SK-N-SH (cell line): ENCODE data around the gene NEURL3. TPM values are rescaled to one million over a fixed set of nuclear protein-coding genes. Genes with fewer than 3 reads are reported as not detected.

ENCODE experiments used
- CTCF ChIA-PET: fragments of 300-600, 350-600 bp; formaldehyde crosslinking; extraction: SDS; loops from one replicate; lab custom pipeline; 2021; lab: Yijun Ruan, JAX
- POLR2A ChIA-PET: fragments of 350-600 bp; sonication (Branson Sonifier 250); formaldehyde crosslinking; extraction: SDS; loops from one replicate; lab custom pipeline; 2020; ENCODE audit warnings: antibody characterized with exemption, inconsistent platforms; lab: Yijun Ruan, JAX
- DNase-seq: peaks from one replicate; pipeline ENCODE4 v3.0.0; 2012
- H2AFZ ChIP-seq: fragments of 200-600 bp; sonication (generic); 2 replicates; pipeline ENCODE4 v1.8.1; 2016; ENCODE audit warnings: antibody characterized with exemption, mild to moderate bottlenecking, low read depth
- H3F3A ChIP-seq: fragments of 200-600 bp; sonication (generic); replicated peaks from 2 replicates; pipeline ENCODE3; 2016; ENCODE audit warnings: antibody characterized with exemption, mild to moderate bottlenecking; ENCODE audit not compliant: insufficient read depth
- H3K27ac ChIP-seq, 2 experiments: fragments of 200-500 bp in 1 of 2; fragments of 200-600 bp in 1 of 2; sonication (Bioruptor generic) in 1 of 2; sonication (generic), shearing (Covaris generic) in 1 of 2; 2 replicates each; pipeline versions ENCODE4 v1.5.1 to v1.6.1; 2014 to 2016; ENCODE audit warnings: low read depth in 2 of 2, inconsistent platforms in 1 of 2, low read length in 1 of 2, mild to moderate bottlenecking in 1 of 2, mixed read lengths in 1 of 2
- H3K27me3 ChIP-seq: fragments of 200-600 bp; sonication (generic), shearing (Covaris generic); 2 replicates; pipeline ENCODE4 v1.6.1; 2016; ENCODE audit warnings: mixed run types; ENCODE audit not compliant: insufficient read depth
- H3K36me3 ChIP-seq, 2 experiments: fragments of 200-500 bp in 1 of 2; fragments of 200-600 bp in 1 of 2; sonication (Bioruptor generic) in 1 of 2; sonication (generic) in 1 of 2; replicated peaks in 1 of 2; 2 replicates each; pipeline versions ENCODE3 to v1.5.1; 2014 to 2016; ENCODE audit warnings: low read length in 1 of 2, mild to moderate bottlenecking in 1 of 2; ENCODE audit not compliant: insufficient read depth in 2 of 2, control insufficient read depth in 1 of 2
- H3K4me1 ChIP-seq, 2 experiments: fragments of 200-500 bp in 1 of 2; fragments of 200-600 bp in 1 of 2; sonication (Bioruptor generic) in 1 of 2; sonication (generic), shearing (Covaris generic) in 1 of 2; 2 replicates each; pipeline versions ENCODE4 v1.5.1 to v1.6.1; 2014 to 2016; ENCODE audit warnings: low read depth in 1 of 2, low read length in 1 of 2, mixed run types in 1 of 2; ENCODE audit not compliant: insufficient read depth in 2 of 2, control insufficient read depth in 1 of 2
- H3K4me2 ChIP-seq: fragments of 200-600 bp; sonication (generic), shearing (Covaris generic); 2 replicates; pipeline ENCODE4 v1.6.1; 2017; ENCODE audit warnings: mixed run types
- H3K4me3 ChIP-seq, 2 experiments: fragments of 200-500 bp in 1 of 2; fragments of 200-600 bp in 1 of 2; sonication (Bioruptor generic) in 1 of 2; sonication (generic), shearing (Covaris generic) in 1 of 2; 2 replicates each; pipeline versions ENCODE4 v1.5.1 to v1.8.1; 2014 to 2016; ENCODE audit warnings: low read depth in 2 of 2, inconsistent platforms in 1 of 2, low read length in 1 of 2, mild to moderate bottlenecking in 1 of 2, mixed read lengths in 1 of 2, moderate library complexity in 1 of 2
- H3K79me2 ChIP-seq: fragments of 200-600 bp; sonication (generic); 2 replicates; pipeline ENCODE4 v1.8.1; 2017; ENCODE audit warnings: mild to moderate bottlenecking; ENCODE audit not compliant: insufficient read depth
- H3K9ac ChIP-seq: fragments of 200-600 bp; sonication (generic); 2 replicates; pipeline ENCODE4 v1.6.1; 2017; ENCODE audit warnings: mixed run types
- H3K9me2 ChIP-seq: fragments of 200-600 bp; sonication (generic); 2 replicates; pipeline ENCODE4 v1.6.1; 2017; ENCODE audit warnings: mixed run types
- H3K9me3 ChIP-seq: fragments of 200-600 bp; sonication (generic); 2 replicates; pipeline ENCODE4 v1.6.1; 2017; ENCODE audit warnings: mixed run types, mild to moderate bottlenecking, moderate library complexity
- H4K20me1 ChIP-seq: fragments of 200-600 bp; sonication (generic); 2 replicates; pipeline ENCODE4 v1.6.1; 2017; ENCODE audit warnings: mild to moderate bottlenecking, mixed run types; ENCODE audit not compliant: insufficient read depth
- CTCF ChIP-seq: fragments of 200-600 bp; sonication (generic); IDR thresholded peaks from 2 replicates; pipeline ENCODE4 v1.6.1; 2017; ENCODE audit warnings: antibody characterized with exemption, mild to moderate bottlenecking, moderate library complexity
- ELF1 ChIP-seq: IDR thresholded peaks from 2 replicates; pipeline ENCODE4 v1.4.0; 2012
- EP300 ChIP-seq, 2 experiments: IDR thresholded peaks; 2 replicates each; pipeline versions ENCODE4 v1.4.0 to v1.6.1; 2012; ENCODE audit warnings: borderline replicate concordance in 1 of 2, low read depth in 1 of 2, low read length in 1 of 2
- FOSL2 ChIP-seq: IDR thresholded peaks from 2 replicates; pipeline ENCODE4 v1.4.0; 2012; ENCODE audit warnings: low read depth, mild to moderate bottlenecking, moderate library complexity, borderline replicate concordance
- FOXM1 ChIP-seq: IDR thresholded peaks from 2 replicates; pipeline ENCODE4 v1.4.0; 2012; ENCODE audit warnings: low read depth, mild to moderate bottlenecking
- GABPA ChIP-seq: IDR thresholded peaks from 2 replicates; pipeline ENCODE4 v1.4.0; 2012; ENCODE audit warnings: low read depth, mild to moderate bottlenecking
- JUND ChIP-seq: IDR thresholded peaks from 2 replicates; pipeline ENCODE4 v1.4.0; 2012
- MAX ChIP-seq: IDR thresholded peaks from 2 replicates; pipeline ENCODE4 v1.4.0; 2012; ENCODE audit warnings: low read depth
- MEF2A ChIP-seq: IDR thresholded peaks from 2 replicates; pipeline ENCODE4 v1.4.0; 2012; ENCODE audit warnings: low read depth, borderline replicate concordance
- NRF1 ChIP-seq: IDR thresholded peaks from 2 replicates; pipeline ENCODE4 v1.6.1; 2012; ENCODE audit warnings: low read depth, mild to moderate bottlenecking, low read length
- PBX3 ChIP-seq: IDR thresholded peaks from 2 replicates; pipeline ENCODE4; 2012
- POLR2AphosphoS5 ChIP-seq: IDR thresholded peaks from 2 replicates; pipeline ENCODE4 v1.6.1; 2012; ENCODE audit warnings: low read depth, low read length
- RAD21 ChIP-seq: IDR thresholded peaks from 2 replicates; pipeline ENCODE4 v1.6.1; 2012; ENCODE audit warnings: mild to moderate bottlenecking, low read length
- RCOR1 ChIP-seq: fragments of 150-350 bp; IDR thresholded peaks from 2 replicates; pipeline ENCODE4 v1.6.1; 2017; ENCODE audit warnings: antibody characterized with exemption, low read length
- RFX5 ChIP-seq: IDR thresholded peaks from 2 replicates; pipeline ENCODE4 v1.6.1; 2012; ENCODE audit warnings: mild to moderate bottlenecking, improper control_type of control experiment, low read length
- RXRA ChIP-seq: IDR thresholded peaks from 2 replicates; pipeline ENCODE4 v1.4.0; 2012; ENCODE audit warnings: low read depth, mild to moderate bottlenecking, borderline replicate concordance
- SIN3A ChIP-seq: IDR thresholded peaks from 2 replicates; pipeline ENCODE4 v1.6.1; 2012; ENCODE audit warnings: low read depth, mild to moderate bottlenecking, low read length, moderate library complexity, borderline replicate concordance
- TCF12 ChIP-seq: IDR thresholded peaks from 2 replicates; pipeline ENCODE4 v1.4.0; 2012
- TEAD4 ChIP-seq: IDR thresholded peaks from 2 replicates; pipeline ENCODE4 v1.4.0; 2012; ENCODE audit warnings: mild to moderate bottlenecking, borderline replicate concordance; ENCODE audit not compliant: insufficient read depth
- USF2 ChIP-seq: fragments of 150-350 bp; IDR thresholded peaks from 2 replicates; pipeline ENCODE4 v1.6.1; 2017; ENCODE audit warnings: antibody characterized with exemption, low read length, low read depth, borderline replicate concordance
- YY1 ChIP-seq: IDR thresholded peaks from 2 replicates; pipeline ENCODE4 v1.4.0; 2012; ENCODE audit warnings: low read depth, mild to moderate bottlenecking
- WGBS: methylation state at CpG from one replicate; pipeline ENCODE4 v1.1.6; 2017; ENCODE audit warnings: low lambda C conversion rate; 5-methylcytosine and 5-hydroxymethylcytosine counted together
- polyA plus RNA-seq, 3 experiments: library from polyadenylated mRNA; depleted of rRNA; stranded (reverse); fragments of >200 nt; gene quantifications; 2 replicates each; pipeline ENCODE4 v1.2.3, GENCODE V29; 2012

NEURL3 gene
- polyA plus RNA-seq, 1 of the 3 experiments (the other 2 are of a cell fraction) = 0.08 TPM

GRCh38 chr2:96489663-96490062, 15.5 kb downstream of the NEURL3 start (continued):
- TF ChIP-seq TEAD4 (no peak), RCOR1 (no peak), MEF2A (no peak), FOSL2 (no peak)

- H3K9me3 ChIP-seq = no peaks in the 10 kb centered on the region; the same call in 1 of the 2 replicates
- CTCF ChIA-PET = interaction anchor here (0.6 to 1.8 kb wide), 4 partner anchors 18 to 113 kb away, joined by 3 to 8 read pairs (median 4); no protein-coding TSS in a partner anchor
- TF ChIP-seq MAX (no peak), TCF12 (no peak), RXRA (no peak), USF2 (no peak), ELF1 (no peak), GABPA (no peak), PBX3 (no peak), FOXM1 (no peak)
- H3K9me2 ChIP-seq = no peaks in the 10 kb centered on the region
- H3K4me1 ChIP-seq = no peaks in the 10 kb centered on the region
- POLR2A ChIA-PET = no interaction called here
- H3F3A ChIP-seq = no peaks in the 10 kb centered on the region
- H3K36me3 ChIP-seq = no peaks in the 10 kb centered on the region
- H3K27me3 ChIP-seq = no peaks in the 10 kb centered on the region; the same call in 1 of the 2 replicates
- no peaks in the 10 kb centered on the region for H4K20me1 ChIP-seq
- H3K4me3 ChIP-seq = no peak overlapping the region
- DNase-seq = no peak
- H2AFZ ChIP-seq = no peak overlapping the region
- no peak overlapping the region for H3K27ac ChIP-seq
- H3K4me2 ChIP-seq = no peak overlapping the region
- WGBS = 22% methylated on average over 3 of the region's 3 CpGs
- H3K9ac ChIP-seq = no peak overlapping the region
- H3K79me2 ChIP-seq = no peaks in the 10 kb centered on the region
Measured at GRCh38 chr2:96489261-96489660, 15.9 kb downstream of the NEURL3 start.

GRCh38 chr2:96486696-96487095, 18.5 kb downstream of the NEURL3 start:
- Histone ChIP-seq H3K9ac (no peak overlapping the region), H3K4me2 (no peak overlapping the region), H3F3A (no peaks in the 10 kb centered on the region), H3K9me2 (no peaks in the 10 kb centered on the region), H4K20me1 (no peaks in the 10 kb centered on the region), H3K9me3 (no peaks in the 10 kb centered on the region), H3K36me3 (no peaks in the 10 kb centered on the region), H3K27me3 (no peaks in the 10 kb centered on the region; the same call in 1 of the 2 replicates), H2AFZ (no peak overlapping the region), H3K4me1 (no peaks in the 10 kb centered on the region), H3K27ac (no peak overlapping the region), H3K79me2 (no peaks in the 10 kb centered on the region), H3K4me3 (no peak overlapping the region)
- no peak for DNase-seq
- WGBS = 49% methylated on average over 3 of the region's 3 CpGs
- ChIA-PET POLR2A (no interaction called here), CTCF (interaction anchor here (1.0 kb wide), 1 partner anchor 22 kb away, joined by 6 read pairs; no protein-coding TSS in a partner anchor)
- TF ChIP-seq POLR2AphosphoS5 (no peak), MEF2A (no peak), RFX5 (no peak), CTCF (no peak), FOXM1 (no peak), NRF1 (no peak), YY1 (no peak), EP300 (IDR thresholded peaks at IDR 0.05; ENCODE audit: borderline replicate concordance in 1 of 2, low read depth in 1 of 2, low read length in 1 of 2) (no peak), TEAD4 (no peak), FOSL2 (no peak), USF2 (no peak), SIN3A (no peak), JUND (no peak), RAD21 (no peak), RXRA (no peak), PBX3 (no peak), RCOR1 (no peak)
